ENCODE results near the gene PKDCC. TPM values are rescaled to one million over a fixed set of nuclear protein-coding genes. Genes with fewer than 3 reads are reported as not detected.

The PKDCC gene
- total and polyA plus RNA-seq, 10 of the 15 experiments (the other 5 are each of a cell fraction or from before 2014, with no cell fraction given): 0.13 to 10.2 (median 2.3) TPM

DNA sequence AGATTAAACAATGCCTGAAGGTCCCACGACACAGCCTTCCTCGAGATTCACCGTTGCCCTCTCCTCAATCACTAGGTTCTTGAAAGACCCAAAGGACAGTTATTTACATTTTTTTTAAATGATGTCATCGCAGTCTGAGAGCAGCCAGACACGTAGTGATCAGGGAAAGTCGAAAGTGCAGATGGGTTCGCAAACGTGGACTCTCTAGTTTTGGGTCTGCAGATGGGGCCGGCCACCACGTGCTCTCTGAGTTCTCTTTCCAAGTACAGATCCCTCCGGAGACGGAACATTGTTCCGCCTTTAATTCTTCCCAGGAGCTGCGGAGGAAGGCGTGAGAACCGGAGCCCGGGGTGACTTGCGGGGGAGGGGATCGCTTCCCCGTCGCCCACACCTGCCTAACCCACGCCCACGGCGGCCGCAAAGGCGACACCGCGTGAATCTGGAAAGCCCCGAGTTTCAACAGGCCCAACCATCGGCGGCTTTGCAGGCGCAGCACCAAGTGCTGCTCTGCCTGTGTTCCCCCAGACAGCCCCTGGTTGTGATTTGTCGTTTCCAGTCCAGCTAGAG, 54.3 kb downstream of the PKDCC start:
- H2AFZ ChIP-seq (ENCODE audit: control insufficient read depth, low read depth, low read length): peak overlapping the region; percentile 86
- no peak for FAIRE-seq
- RAD21 ChIA-PET (ENCODE audit: unreplicated experiment): interaction anchor here (1.0 to 6.5 kb wide), 4 partner anchors 26 to 93 kb away, joined by 4 to 39 read pairs (median 4); no protein-coding TSS in a partner anchor
- H3K36me3 ChIP-seq (ENCODE audit: control insufficient read depth in 2 of 2, insufficient read depth in 2 of 2, low read length in 1 of 2): no peaks in the 10 kb centered on the region
- POLR2A ChIA-PET: interaction anchor here (0.8 to 1.4 kb wide), 4 partner anchors 15 to 72 kb away, joined by 3 to 4 read pairs (median 3); no protein-coding TSS in a partner anchor
- CTCF ChIA-PET: interaction anchor here (0.8 to 1.7 kb wide), 5 partner anchors 10 to 94 kb away, joined by 3 to 7 read pairs (median 3); no protein-coding TSS in a partner anchor
- H3K4me2 ChIP-seq (ENCODE audit: control insufficient read depth, insufficient read depth): peak overlapping the region; percentile 94
- ATAC-seq: peak; percentile 74
- H3K4me1 ChIP-seq (ENCODE audit: control insufficient read depth, insufficient read depth, low read length): peaks cover 81% of the 10 kb centered on the region
- no peaks in the 10 kb centered on the region for H4K20me1 ChIP-seq (ENCODE audit: control insufficient read depth, insufficient read depth)
- 1% methylated on average over 32 of the region's 33 CpGs for WGBS (ENCODE audit: insufficient coverage, insufficient replicate concordance, low lambda C conversion rate, missing lambda C conversion rate)
- peak overlapping the region; percentile 83 for H3K9ac ChIP-seq (ENCODE audit: control insufficient read depth, insufficient read depth, low read length)
- in situ Hi-C loops (cut with MboI): loop anchor here (5.0 kb wide), 1 partner anchor 70 kb away; no protein-coding TSS in a partner anchor
- H3K4me3 ChIP-seq: peak overlapping the region; percentile 47; the same call in 1 of the 2 replicates
- peaks cover 2% of the 10 kb centered on the region; the same call in 1 of the 2 replicates for H3K79me2 ChIP-seq (ENCODE audit: control insufficient read depth, insufficient read depth, low read length)
- DNase-seq (ENCODE audit: low read depth, low spot score): peak; percentile 82
- peak overlapping the region; percentile 94 for H3K27ac ChIP-seq (ENCODE audit: control insufficient read depth, insufficient read depth)
- SMC1A ChIA-PET (ENCODE audit: uncharacterized antibody, unreplicated experiment): interaction anchor here (1.2 to 7.2 kb wide), 3 partner anchors 24 to 110 kb away, joined by 3 to 87 read pairs (median 48); no protein-coding TSS in a partner anchor
- intact Hi-C loops (cut with micrococcal nuclease; ENCODE audit: unreplicated experiment): loop anchor here (1.0 to 2.0 kb wide), 3 partner anchors 17 to 68 kb away; no protein-coding TSS in a partner anchor
- no peaks in the 10 kb centered on the region; the same call in 2 of the 3 replicates for H3K9me3 ChIP-seq (replicated peaks; ENCODE audit: control insufficient read depth, insufficient read depth, low read length)
- BruUV-seq (replicated peaks): TSS peak; percentile 86
- no peaks in the 10 kb centered on the region for H3K27me3 ChIP-seq (replicated peaks in 1 of 2; ENCODE audit: control insufficient read depth in 2 of 2, insufficient read depth in 2 of 2, low read length in 1 of 2)
- TF ChIP-seq ZNF24 (IDR thresholded peaks at IDR 0.05) (0 out of 2 replicates have a peak, but pooled peaks have one; percentile 33), KDM1A (IDR thresholded peaks at IDR 0.05; ENCODE audit: borderline replicate concordance) (no peak), CBX3 (IDR thresholded peaks at IDR 0.05; ENCODE audit: borderline replicate concordance, low read depth) (no peak), NFYA (IDR thresholded peaks at IDR 0.05; ENCODE audit: borderline replicate concordance, low read depth, low read length) (no peak), RBBP5 (conservative IDR thresholded peaks at IDR 0.05) (0 out of 2 replicates have a peak, but pooled peaks have one; percentile 79), CEBPB (IDR thresholded peaks at IDR 0.05; ENCODE audit: borderline replicate concordance in 1 of 2, low read depth in 2 of 2, low read length in 2 of 2) (no peak), NR2C1 (IDR thresholded peaks at IDR 0.05) (no peak), FOS (IDR thresholded peaks at IDR 0.05; ENCODE audit: borderline replicate concordance, extremely low read depth, insufficient read length) (no peak), POLR2AphosphoS5 (IDR thresholded peaks at IDR 0.05; ENCODE audit: low read length) (peak; percentile 65), CBFB (IDR thresholded peaks at IDR 0.05; ENCODE audit: low read depth) (peak; percentile 84; the same call in 1 of the 2 replicates), HDAC6 (IDR thresholded peaks at IDR 0.05; ENCODE audit: unreplicated experiment) (no peak), BACH1 (IDR thresholded peaks at IDR 0.05; ENCODE audit: borderline replicate concordance) (peak; percentile 94), MYC (IDR thresholded peaks at IDR 0.05; ENCODE audit: insufficient read depth, insufficient read length, insufficient replicate concordance, low read length, severe bottlenecking) (no peak), MTA2 (IDR thresholded peaks at IDR 0.05; ENCODE audit: low read depth) (peak; percentile 88)
- TF ChIP-seq, protein P1, sequence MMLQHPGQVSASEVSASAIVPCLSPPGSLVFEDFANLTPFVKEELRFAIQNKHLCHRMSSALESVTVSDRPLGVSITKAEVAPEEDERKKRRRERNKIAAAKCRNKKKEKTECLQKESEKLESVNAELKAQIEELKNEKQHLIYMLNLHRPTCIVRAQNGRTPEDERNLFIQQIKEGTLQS (IDR thresholded peaks at IDR 0.05; ENCODE audit: borderline replicate concordance, extremely low read depth, low read depth, low read length): no peak
- TF ChIP-seq, protein P2, sequence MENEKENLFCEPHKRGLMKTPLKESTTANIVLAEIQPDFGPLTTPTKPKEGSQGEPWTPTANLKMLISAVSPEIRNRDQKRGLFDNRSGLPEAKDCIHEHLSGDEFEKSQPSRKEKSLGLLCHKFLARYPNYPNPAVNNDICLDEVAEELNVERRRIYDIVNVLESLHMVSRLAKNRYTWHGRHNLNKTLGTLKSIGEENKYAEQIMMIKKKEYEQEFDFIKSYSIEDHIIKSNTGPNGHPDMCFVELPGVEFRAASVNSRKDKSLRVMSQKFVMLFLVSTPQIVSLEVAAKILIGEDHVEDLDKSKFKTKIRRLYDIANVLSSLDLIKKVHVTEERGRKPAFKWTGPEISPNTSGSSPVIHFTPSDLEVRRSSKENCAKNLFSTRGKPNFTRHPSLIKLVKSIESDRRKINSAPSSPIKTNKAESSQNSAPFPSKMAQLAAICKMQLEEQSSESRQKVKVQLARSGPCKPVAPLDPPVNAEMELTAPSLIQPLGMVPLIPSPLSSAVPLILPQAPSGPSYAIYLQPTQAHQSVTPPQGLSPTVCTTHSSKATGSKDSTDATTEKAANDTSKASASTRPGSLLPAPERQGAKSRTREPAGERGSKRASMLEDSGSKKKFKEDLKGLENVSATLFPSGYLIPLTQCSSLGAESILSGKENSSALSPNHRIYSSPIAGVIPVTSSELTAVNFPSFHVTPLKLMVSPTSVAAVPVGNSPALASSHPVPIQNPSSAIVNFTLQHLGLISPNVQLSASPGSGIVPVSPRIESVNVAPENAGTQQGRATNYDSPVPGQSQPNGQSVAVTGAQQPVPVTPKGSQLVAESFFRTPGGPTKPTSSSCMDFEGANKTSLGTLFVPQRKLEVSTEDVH (IDR thresholded peaks at IDR 0.05; ENCODE audit: low read depth, partially characterized antibody): peak; percentile 68
- TF ChIP-seq, protein P3, sequence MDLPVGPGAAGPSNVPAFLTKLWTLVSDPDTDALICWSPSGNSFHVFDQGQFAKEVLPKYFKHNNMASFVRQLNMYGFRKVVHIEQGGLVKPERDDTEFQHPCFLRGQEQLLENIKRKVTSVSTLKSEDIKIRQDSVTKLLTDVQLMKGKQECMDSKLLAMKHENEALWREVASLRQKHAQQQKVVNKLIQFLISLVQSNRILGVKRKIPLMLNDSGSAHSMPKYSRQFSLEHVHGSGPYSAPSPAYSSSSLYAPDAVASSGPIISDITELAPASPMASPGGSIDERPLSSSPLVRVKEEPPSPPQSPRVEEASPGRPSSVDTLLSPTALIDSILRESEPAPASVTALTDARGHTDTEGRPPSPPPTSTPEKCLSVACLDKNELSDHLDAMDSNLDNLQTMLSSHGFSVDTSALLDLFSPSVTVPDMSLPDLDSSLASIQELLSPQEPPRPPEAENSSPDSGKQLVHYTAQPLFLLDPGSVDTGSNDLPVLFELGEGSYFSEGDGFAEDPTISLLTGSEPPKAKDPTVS (IDR thresholded peaks at IDR 0.05; ENCODE audit: low read depth, low read length): no peak
